ENCODE results near the gene PDZD2.

Gene PDZD2

GRCh38 chr5:32127711-32128110 lies 488.8 kb downstream of the PDZD2 start:
- Histone ChIP-seq H3F3A (ENCODE audit: insufficient read depth, low read length) (no peaks in the 10 kb centered on the region), H3K36me3 (replicated peaks; ENCODE audit: insufficient read depth, low read length) (peaks cover 11% of the 10 kb centered on the region; the same call in 1 of the 2 replicates), H3K9ac (ENCODE audit: low read length) (no peak overlapping the region), H2AFZ (ENCODE audit: low read length) (no peak overlapping the region), H4K20me1 (ENCODE audit: insufficient read depth, low read length) (peaks cover 33% of the 10 kb centered on the region; the same call in 1 of the 2 replicates), H3K9me2 (replicated peaks; ENCODE audit: insufficient read depth, low read length) (no peaks in the 10 kb centered on the region), H3K9me3 (replicated peaks; ENCODE audit: insufficient read depth, low read length) (no peaks in the 10 kb centered on the region), H3K27ac (ENCODE audit: low read length) (no peak overlapping the region), H3K4me3 (ENCODE audit: low read length) (no peak overlapping the region), H3K79me2 (ENCODE audit: low read length) (peaks cover 95% of the 10 kb centered on the region), H3K4me1 (ENCODE audit: low read length) (no peaks in the 10 kb centered on the region), H3K27me3 (replicated peaks; ENCODE audit: insufficient read depth, low read length) (no peaks in the 10 kb centered on the region), H3K4me2 (ENCODE audit: low read depth, low read length) (no peak overlapping the region)
- no peak for DNase-seq
- no peak for TF ChIP-seq EZH2phosphoT487 (IDR thresholded peaks at IDR 0.05; ENCODE audit: low read length)
- no peak for TF ChIP-seq EZH2 (optimal IDR thresholded peaks at IDR 0.05; ENCODE audit: low read depth, low read length)
- no peak for TF ChIP-seq CTCF (IDR thresholded peaks at IDR 0.05; ENCODE audit: low read length)

- Histone ChIP-seq H3K27me3 (replicated peaks; ENCODE audit: insufficient read depth, low read length) (no peaks in the 10 kb centered on the region), H3K9me2 (replicated peaks; ENCODE audit: insufficient read depth, low read length) (no peaks in the 10 kb centered on the region), H3K4me1 (ENCODE audit: low read length) (no peaks in the 10 kb centered on the region), H4K20me1 (ENCODE audit: insufficient read depth, low read length) (peaks cover 29% of the 10 kb centered on the region; the same call in 1 of the 2 replicates), H3F3A (ENCODE audit: insufficient read depth, low read length) (no peaks in the 10 kb centered on the region), H3K4me3 (ENCODE audit: low read length) (no peak overlapping the region), H3K27ac (ENCODE audit: low read length) (no peak overlapping the region), H2AFZ (ENCODE audit: low read length) (no peak overlapping the region), H3K9ac (ENCODE audit: low read length) (no peak overlapping the region), H3K9me3 (replicated peaks; ENCODE audit: insufficient read depth, low read length) (no peaks in the 10 kb centered on the region), H3K36me3 (replicated peaks; ENCODE audit: insufficient read depth, low read length) (peaks cover 14% of the 10 kb centered on the region; the same call in 1 of the 2 replicates), H3K79me2 (ENCODE audit: low read length) (peaks cover 96% of the 10 kb centered on the region), H3K4me2 (ENCODE audit: low read depth, low read length) (no peak overlapping the region)
- TF ChIP-seq EZH2 (optimal IDR thresholded peaks at IDR 0.05; ENCODE audit: low read depth, low read length) (no peak), CTCF (IDR thresholded peaks at IDR 0.05; ENCODE audit: low read length) (no peak), EZH2phosphoT487 (IDR thresholded peaks at IDR 0.05; ENCODE audit: low read length) (no peak)
- DNase-seq: no peak
Measured at GRCh38 chr5:32129074-32129598, 490.2 kb downstream of the PDZD2 start.

- no peak for DNase-seq
- Histone ChIP-seq H3K4me3 (ENCODE audit: low read length) (no peak overlapping the region), H3K27ac (ENCODE audit: low read length) (no peak overlapping the region), H3K9ac (ENCODE audit: low read length) (no peak overlapping the region), H2AFZ (ENCODE audit: low read length) (no peak overlapping the region), H3K4me1 (ENCODE audit: low read length) (no peaks in the 10 kb centered on the region), H3K9me3 (replicated peaks; ENCODE audit: insufficient read depth, low read length) (no peaks in the 10 kb centered on the region), H3K79me2 (ENCODE audit: low read length) (peaks cover 97% of the 10 kb centered on the region), H3K9me2 (replicated peaks; ENCODE audit: insufficient read depth, low read length) (no peaks in the 10 kb centered on the region), H3K36me3 (replicated peaks; ENCODE audit: insufficient read depth, low read length) (peaks cover 16% of the 10 kb centered on the region; the same call in 1 of the 2 replicates), H3F3A (ENCODE audit: insufficient read depth, low read length) (no peaks in the 10 kb centered on the region), H3K27me3 (replicated peaks; ENCODE audit: insufficient read depth, low read length) (no peaks in the 10 kb centered on the region), H4K20me1 (ENCODE audit: insufficient read depth, low read length) (peaks cover 17% of the 10 kb centered on the region; the same call in 1 of the 2 replicates), H3K4me2 (ENCODE audit: low read depth, low read length) (no peak overlapping the region)
- no peak for TF ChIP-seq EZH2 (optimal IDR thresholded peaks at IDR 0.05; ENCODE audit: low read depth, low read length)
- no peak for TF ChIP-seq EZH2phosphoT487 (IDR thresholded peaks at IDR 0.05; ENCODE audit: low read length)
- no peak for TF ChIP-seq CTCF (IDR thresholded peaks at IDR 0.05; ENCODE audit: low read length)
Measured at GRCh38 chr5:32130865-32131264, 491.9 kb downstream of the PDZD2 start.

All from MM.1S (cell line).